ENCODE data around the gene MAGEB3.

DNA sequence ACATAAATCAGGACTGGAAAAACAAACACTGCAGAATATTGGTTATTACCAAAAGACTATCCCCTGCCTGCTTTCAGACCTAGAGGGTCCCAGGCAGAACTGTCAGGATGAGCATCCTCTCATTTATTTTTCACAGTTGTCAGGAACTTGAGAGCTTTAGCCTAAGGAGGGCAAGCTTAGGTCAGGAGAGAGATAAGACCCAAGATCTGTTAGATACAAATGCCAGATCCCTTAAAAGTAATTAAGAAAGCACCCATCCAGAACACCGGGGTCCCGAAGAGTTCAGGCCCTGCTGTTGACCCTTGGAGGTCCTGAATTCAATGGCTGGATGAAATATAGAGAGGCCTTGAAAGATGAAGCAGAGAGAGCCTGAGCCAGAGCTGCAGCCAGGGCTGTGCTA, 5.9 kb upstream of the MAGEB3 start:
- TF ChIP-seq, protein P1, sequence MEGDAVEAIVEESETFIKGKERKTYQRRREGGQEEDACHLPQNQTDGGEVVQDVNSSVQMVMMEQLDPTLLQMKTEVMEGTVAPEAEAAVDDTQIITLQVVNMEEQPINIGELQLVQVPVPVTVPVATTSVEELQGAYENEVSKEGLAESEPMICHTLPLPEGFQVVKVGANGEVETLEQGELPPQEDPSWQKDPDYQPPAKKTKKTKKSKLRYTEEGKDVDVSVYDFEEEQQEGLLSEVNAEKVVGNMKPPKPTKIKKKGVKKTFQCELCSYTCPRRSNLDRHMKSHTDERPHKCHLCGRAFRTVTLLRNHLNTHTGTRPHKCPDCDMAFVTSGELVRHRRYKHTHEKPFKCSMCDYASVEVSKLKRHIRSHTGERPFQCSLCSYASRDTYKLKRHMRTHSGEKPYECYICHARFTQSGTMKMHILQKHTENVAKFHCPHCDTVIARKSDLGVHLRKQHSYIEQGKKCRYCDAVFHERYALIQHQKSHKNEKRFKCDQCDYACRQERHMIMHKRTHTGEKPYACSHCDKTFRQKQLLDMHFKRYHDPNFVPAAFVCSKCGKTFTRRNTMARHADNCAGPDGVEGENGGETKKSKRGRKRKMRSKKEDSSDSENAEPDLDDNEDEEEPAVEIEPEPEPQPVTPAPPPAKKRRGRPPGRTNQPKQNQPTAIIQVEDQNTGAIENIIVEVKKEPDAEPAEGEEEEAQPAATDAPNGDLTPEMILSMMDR (IDR thresholded peaks at IDR 0.05) = no peak
- TF ChIP-seq EP300 (IDR thresholded peaks at IDR 0.05) = no peak
- no peak for TF ChIP-seq POLR2AphosphoS5 (IDR thresholded peaks at IDR 0.05)
- no peak for TF ChIP-seq POLR2A (IDR thresholded peaks at IDR 0.05)

Measured in gastroesophageal sphincter (tissue), 3 donors.